ENCODE data around the gene ZFPL1.
A peak's percentile ranks its signal among the peaks of the same experiment; 100 is the strongest.

The ZFPL1 gene

DNA sequence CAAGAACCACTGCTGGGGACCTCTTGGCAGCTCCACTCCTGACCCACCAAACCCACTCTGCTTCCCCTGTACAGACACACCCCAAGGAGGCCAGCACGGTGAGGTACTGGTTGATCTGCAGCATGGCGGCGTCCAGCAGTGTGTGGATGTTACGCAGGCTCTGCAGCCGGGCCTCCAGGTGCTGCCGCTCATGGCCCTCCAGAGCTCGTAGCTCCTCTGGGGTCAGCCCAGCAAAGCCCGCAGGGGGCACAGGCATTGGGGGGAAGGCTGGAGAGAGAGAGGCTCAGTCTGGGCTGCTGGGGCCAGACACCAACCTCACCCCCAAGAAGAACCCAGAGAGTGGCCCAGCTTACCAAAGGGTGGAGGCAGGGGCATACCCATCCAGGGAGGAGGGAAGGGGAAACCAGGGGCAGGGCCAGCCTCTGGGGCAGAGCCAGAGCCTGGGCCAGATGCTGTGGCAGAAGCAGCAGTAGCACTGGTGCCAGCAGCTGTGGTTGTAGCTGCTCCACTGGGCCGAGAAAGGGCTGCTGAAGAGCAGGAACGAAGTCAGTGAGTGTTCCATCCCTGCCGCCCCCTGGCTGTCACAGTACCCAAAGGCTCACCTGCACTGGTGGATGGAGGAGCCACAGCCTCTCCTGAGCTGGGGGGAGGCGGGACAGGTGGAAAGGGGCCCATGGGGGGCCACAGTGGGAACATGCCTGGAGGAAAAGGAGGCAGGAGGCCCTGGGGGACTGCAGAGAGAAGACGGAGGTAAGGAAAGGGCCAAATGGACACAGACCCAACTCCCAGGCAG, 45.8 kb downstream of the ZFPL1 start:
- peak; percentile 80 for DNase-seq (ENCODE audit: low spot score)

GRCh38 chr11:65130631-65131416, 46.8 kb downstream of the ZFPL1 start:
- peak; percentile 61 for DNase-seq (ENCODE audit: low spot score)

DNA sequence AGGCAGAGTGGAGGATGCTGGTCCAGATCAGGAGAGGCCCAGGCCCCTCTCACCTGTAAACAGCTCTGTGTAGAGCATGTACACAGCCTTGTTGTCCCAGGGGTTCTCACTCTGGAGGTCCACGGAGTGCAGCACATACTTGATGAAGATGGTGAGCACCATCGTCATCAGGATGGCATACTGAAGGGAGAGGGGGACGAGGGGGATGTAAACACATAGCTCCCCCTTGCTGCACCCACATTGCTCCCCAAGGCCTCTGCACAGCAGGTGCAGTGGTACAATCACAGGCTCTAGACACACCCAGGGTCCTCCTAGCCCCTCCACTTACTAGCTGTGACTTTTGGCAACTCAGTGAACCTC, 47.4 kb downstream of the ZFPL1 start:
- DNase-seq (ENCODE audit: low spot score) = peak; percentile 54

- DNase-seq (ENCODE audit: low spot score) = no peak
Measured at GRCh38 chr11:65131895-65132237, 47.8 kb downstream of the ZFPL1 start.

- DNase-seq (ENCODE audit: low spot score) = peak; percentile 94
Measured at GRCh38 chr11:65132238-65132987, 48.4 kb downstream of the ZFPL1 start.

DNA sequence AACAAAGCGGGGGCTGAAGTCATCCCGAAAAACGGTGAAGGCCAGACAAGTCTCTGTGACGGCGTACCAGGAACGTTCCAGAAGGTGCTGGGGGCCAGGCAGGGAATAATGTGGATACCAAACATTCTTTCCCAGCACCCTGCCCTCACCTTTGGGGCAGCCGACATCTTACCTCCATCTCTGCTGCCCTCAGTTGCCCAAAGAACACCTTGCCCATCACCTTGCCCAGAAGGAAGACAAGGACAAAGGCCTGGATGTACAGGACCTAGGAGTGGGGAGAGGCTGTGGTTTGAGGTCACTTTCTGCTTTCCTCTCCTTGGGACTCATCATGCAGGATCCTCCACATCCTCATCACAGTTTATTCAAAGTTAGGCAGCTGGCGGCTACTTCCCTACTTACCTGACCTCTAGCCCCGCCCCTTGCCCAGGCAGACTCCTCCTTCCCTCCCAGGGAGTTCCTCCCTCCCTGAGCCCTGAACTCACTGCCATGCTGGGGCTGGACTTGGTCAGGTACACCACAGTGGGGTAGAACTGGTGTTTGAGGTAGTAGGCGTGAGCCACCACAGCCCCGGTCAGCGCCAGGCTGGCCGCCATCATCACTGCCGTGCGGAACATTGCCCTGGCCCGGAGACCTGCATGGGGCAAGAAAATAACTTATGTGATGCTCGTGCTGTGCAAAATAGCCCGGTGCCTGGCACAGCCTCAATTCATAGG, 49.1 kb downstream of the ZFPL1 start:
- peak; percentile 78 for DNase-seq (ENCODE audit: low spot score)

DNA sequence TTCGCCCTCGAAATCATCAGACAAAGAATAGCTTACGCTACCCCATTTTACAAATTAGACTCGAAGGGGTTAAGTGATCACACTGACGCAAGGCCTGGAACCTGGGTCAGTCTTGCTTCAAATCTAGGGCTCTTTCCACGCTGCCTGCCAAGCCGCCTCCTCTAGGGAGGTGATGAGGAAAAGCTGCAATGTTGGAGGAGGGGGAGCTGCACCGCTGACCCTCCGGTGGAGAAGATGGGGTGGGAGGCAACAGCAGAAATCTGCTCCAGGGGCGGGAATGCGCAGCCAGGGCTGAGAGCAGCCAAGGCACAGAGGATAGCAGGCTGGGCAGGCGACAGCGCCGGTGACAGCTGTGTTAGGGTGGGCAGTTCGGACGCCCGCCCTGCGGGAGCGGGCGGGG, 49.7 kb downstream of the ZFPL1 start:
- DNase-seq (ENCODE audit: low spot score) = no peak

- DNase-seq (ENCODE audit: low spot score) = peak; percentile 94
Measured at GRCh38 chr11:65134240-65134951, 50.4 kb downstream of the ZFPL1 start, which contains the start of gene SYVN1. TSS of gene SYVN1 (minus strand) at chr11:65134519. CDS start at chr11:65133601, 918 bp downstream.

- DNase-seq (ENCODE audit: low spot score) = peak; percentile 96
Measured at GRCh38 chr11:65134952-65135632, 51.1 kb downstream of the ZFPL1 start.

DNA sequence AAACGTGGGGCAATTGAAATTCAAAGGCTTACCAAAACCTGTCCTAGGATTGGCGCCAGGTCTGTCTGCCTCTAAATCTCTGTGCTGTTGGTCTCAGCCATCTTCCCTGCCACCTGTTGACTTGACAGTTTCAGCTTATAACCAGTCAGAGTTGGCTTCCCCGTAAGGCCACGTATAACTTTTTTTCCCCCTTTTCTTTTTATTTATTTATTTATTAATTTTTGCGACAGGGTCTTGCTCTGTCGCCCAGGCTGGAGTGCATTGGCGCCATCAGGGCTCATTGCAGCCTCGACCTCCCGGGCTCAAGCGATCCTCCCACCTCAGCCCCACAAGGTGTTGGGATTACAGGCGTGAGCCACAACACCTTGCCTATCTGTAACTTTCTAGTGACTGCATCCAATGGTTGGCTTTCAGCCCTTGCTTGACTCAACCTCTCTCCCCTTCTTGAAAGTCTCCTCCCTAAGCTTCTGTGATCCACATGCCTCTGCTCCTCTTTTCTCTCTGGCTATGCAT, 51.7 kb downstream of the ZFPL1 start:
- DNase-seq (ENCODE audit: low spot score) = peak; percentile 7

- DNase-seq (ENCODE audit: low spot score) = no peak
Measured at GRCh38 chr11:65136515-65137096, 52.6 kb downstream of the ZFPL1 start.

Data from NAMALWA (cell line).